Heart right ventricle (tissue), 16 donors: Measurements from ENCODE around the gene REXO4. TPM values are rescaled to one million over a fixed set of nuclear protein-coding genes. Genes with fewer than 3 reads are reported as not detected.

Source experiments
- ATAC-seq, 8 donors: fragments of 200-7000 bp; cut with Tn5 transposase; one replicate each; pipeline ENCODE4 v1.9.1; 2020; ENCODE audit warnings: mild to moderate bottlenecking in 8 of 8, moderate library complexity in 8 of 8, moderate number of reproducible peaks in 1 of 8
- DNase-seq, 2 donors: peaks; one replicate each; pipeline ENCODE4 v3.0.0-alpha.2; 2020
- H3K27ac ChIP-seq, 10 donors: fragments of 200-600 bp; sonication (generic) in 2 of 10; one replicate each; pipeline versions ENCODE4 v1.5.0 to v1.8.0; 2020 to 2022; ENCODE audit warnings: mild to moderate bottlenecking in 3 of 10
- H3K27me3 ChIP-seq, 7 donors: fragments of 200-600 bp; one replicate each; pipeline ENCODE4 v1.8.0; 2021 to 2022; ENCODE audit warnings: mild to moderate bottlenecking in 2 of 7
- H3K36me3 ChIP-seq, 9 donors: fragments of 200-600 bp; sonication (generic) in 1 of 9; one replicate each; pipeline versions ENCODE4 v1.5.0 to v1.8.0; 2020 to 2022; ENCODE audit warnings: mild to moderate bottlenecking in 2 of 9
- H3K4me1 ChIP-seq, 9 donors: fragments of 200-600 bp; sonication (generic) in 1 of 9; one replicate each; pipeline versions ENCODE4 v1.5.0 to v1.8.0; 2020 to 2022; ENCODE audit warnings: mild to moderate bottlenecking in 4 of 9
- H3K4me3 ChIP-seq, 10 donors: fragments of 200-600 bp; sonication (generic) in 2 of 10; one replicate each; pipeline versions ENCODE4 v1.5.0 to v1.8.0; 2020 to 2022; ENCODE audit warnings: mild to moderate bottlenecking in 7 of 10, moderate library complexity in 2 of 10
- H3K9me3 ChIP-seq, 11 donors: fragments of 200-600 bp in 10 of 11; sonication (generic) in 2 of 11; one replicate each; pipeline versions ENCODE4 v1.5.0 to v1.8.0; 2013 to 2022; ENCODE audit warnings: mild to moderate bottlenecking in 2 of 11, control low read depth in 1 of 11, moderate library complexity in 1 of 11
- CTCF ChIP-seq, 9 donors: fragments of 200-600 bp; sonication (generic) in 2 of 9; IDR thresholded peaks; one replicate each; pipeline versions ENCODE4 v1.5.0 to v1.8.0; 2021 to 2022; ENCODE audit warnings: antibody characterized with exemption in 9 of 9, mild to moderate bottlenecking in 5 of 9, moderate library complexity in 1 of 9
- WGBS, 2 donors: extraction: QIAGEN DNeasy Blood & Tissue Kit; methylation state at CpG; one replicate each; pipeline ENCODE4 v1.1.7; 2013; ENCODE audit warnings: inconsistent platforms in 1 of 2; 5-methylcytosine and 5-hydroxymethylcytosine counted together
- intact Hi-C, 10 donors: fragments of 100-400 bp; cut with DNase I; formaldehyde crosslinking; loops; one replicate each; pipeline versions ENCODE4 v1.11.1 to v1.14.2; 2022
- polyA plus RNA-seq, 2 donors: library from polyadenylated mRNA; stranded (reverse); fragments of 200-250 nt; gene quantifications; one replicate each; pipeline ENCODE4 v1.2.3, GENCODE V29; 2013
- total RNA-seq, 10 donors: library from RNA; stranded (reverse); fragmentation: NEBNext Ultra II Directional in 3 of 10; extraction: Animal tissue kit (Norgen Biotek cat#: 25700) in 3 of 10; gene quantifications; one replicate each; pipeline versions ENCODE4 v1.2.1 to v1.2.4, GENCODE V29; 2021 to 2023
- donor health status: Arrhythmogenic right ventricular cardiomyopathy.
- donor health status: ischemic (EF 13 %, LVEDD 7.1; RV severe dilation, severe dysfunction).
- donor health status: healthy with polysubstance abuse.
- donor health status: DM: no; HTN: yes; CAD: no.
- donor health status: DM: no; HTN: no; CAD: no.
- donor health status: ischemic (EF 25% LVEDD 6.9; RV normal size, moderate dysfunction).
- donor health status: ischemic (EF 25% LVEDD 5.7; RV mildly dilated, moderate dysfunction).
- donor health status: healthy.
- donor health status: DM: yes; HTN: yes; CAD: no.
- donor health status: Ischemic cardiomyopathy.
- donor health status: ischemic (EF 35%, LVEDD 5.7; RV mildly dilated, moderate dysfunction).
- donor health status: nonischemic (EF 11% LVEDD 7.7; RV severe dilation, severe dysfunction).
- donor health status: DM: yes; HTN: yes; CAD: no.
- donor health status: PGD.
- donor health status: ischemic (EF 29% LVEDD 5.4; RV normal size, mild dysfunction).
- donor health status: nonischemic (EF 23%, LVEDD 6.1; RV moderate dilation, normal function).

REXO4 gene
- total and polyA plus RNA-seq, 12 donors: 9.3 to 20.8 (median 11.4) TPM

GRCh38 chr9:133372144-133372543, 45.7 kb downstream of the REXO4 start:
- peaks cover 0 to 59% (median 19%) of the 10 kb centered on the region in 9 donors for H3K36me3 ChIP-seq
- peak overlapping the region in 3 of 10 donors; percentile 7 to 80 (median 27) for H3K27ac ChIP-seq
- no peak overlapping the region for H3K4me3 ChIP-seq
- TF ChIP-seq CTCF (IDR thresholded peaks at IDR 0.05): no peak
- intact Hi-C loops: loop anchor here in 1 of 10 donors (5.0 kb wide), 1 partner anchor 35 kb away; the partner anchor contains the start of gene SURF6
- DNase-seq: no peak
- H3K4me1 ChIP-seq: peaks cover 26 to 91% (median 84%) of the 10 kb centered on the region in 9 donors
- no peak for ATAC-seq
- 59 to 67% methylated on average over 7 of the region's 7 CpGs for WGBS, 2 donors
- H3K9me3 ChIP-seq: peaks cover 0 to under 1% (median 0%) of the 10 kb centered on the region in 11 donors
- no peaks in the 10 kb centered on the region for H3K27me3 ChIP-seq

GRCh38 chr9:133371261-133371711, 46.5 kb downstream of the REXO4 start:
- 66 to 68% methylated on average over 12 of the region's 12 CpGs for WGBS, 2 donors
- no peaks in the 10 kb centered on the region for H3K27me3 ChIP-seq
- no peak for TF ChIP-seq CTCF (IDR thresholded peaks at IDR 0.05)
- intact Hi-C loops: loop anchor here in 1 of 10 donors (5.0 kb wide), 1 partner anchor 34 kb away; the partner anchor contains the start of gene SURF6
- no peak for ATAC-seq
- H3K36me3 ChIP-seq: peaks cover 0 to 67% (median 25%) of the 10 kb centered on the region in 9 donors
- H3K9me3 ChIP-seq: no peaks in the 10 kb centered on the region
- no peak for DNase-seq
- H3K4me1 ChIP-seq: peaks cover 26 to 87% (median 77%) of the 10 kb centered on the region in 9 donors
- H3K27ac ChIP-seq: peak overlapping the region in 2 of 10 donors; percentile 27 to 80
- peak overlapping the region in 1 of 10 donors; percentile 34 for H3K4me3 ChIP-seq

GRCh38 chr9:133370685-133371084, 47.1 kb downstream of the REXO4 start:
- ATAC-seq: no peak
- peak overlapping the region in 1 of 10 donors; percentile 80 for H3K27ac ChIP-seq
- 73 to 79% methylated on average over 9 of the region's 9 CpGs for WGBS, 2 donors

GRCh38 chr9:133369933-133370332, 47.9 kb downstream of the REXO4 start:
- intact Hi-C loops: loop anchor here in 1 of 10 donors (5.0 kb wide), 1 partner anchor 33 kb away; the partner anchor contains the start of gene SURF6
- DNase-seq: no peak
- TF ChIP-seq CTCF (IDR thresholded peaks at IDR 0.05): no peak
- Histone ChIP-seq H3K9me3 (no peaks in the 10 kb centered on the region), H3K4me3 (no peak overlapping the region), H3K36me3 (peaks cover 0 to 81% (median 38%) of the 10 kb centered on the region in 9 donors), H3K27me3 (no peaks in the 10 kb centered on the region), H3K27ac (peak overlapping the region in 1 of 10 donors; percentile 80), H3K4me1 (peaks cover 26 to 82% (median 76%) of the 10 kb centered on the region in 9 donors)
- WGBS, 2 donors: 80 to 86% methylated on average over 7 of the region's 7 CpGs
- ATAC-seq: no peak

More at GRCh38 chr9:133370685-133371084, 47.1 kb downstream of the REXO4 start:
- Histone ChIP-seq H3K27me3 (no peaks in the 10 kb centered on the region), H3K36me3 (peaks cover 0 to 73% (median 31%) of the 10 kb centered on the region in 9 donors), H3K9me3 (no peaks in the 10 kb centered on the region), H3K4me3 (peak overlapping the region in 1 of 10 donors; percentile 34), H3K4me1 (peaks cover 26 to 86% (median 77%) of the 10 kb centered on the region in 9 donors)
- no peak for DNase-seq
- no peak for TF ChIP-seq CTCF (IDR thresholded peaks at IDR 0.05)
- intact Hi-C loops: loop anchor here in 1 of 10 donors (5.0 kb wide), 1 partner anchor 33 kb away; the partner anchor contains the start of gene SURF6
